K562 (cell line): Measurements from ENCODE around the gene HSBP1L1. TPM values are rescaled to one million over a fixed set of nuclear protein-coding genes. Genes with fewer than 3 reads are reported as not detected.

Experiments
- ATAC-seq: fragments of 200-7000 bp; cut with Tn5 transposase; 3 replicates; pipeline ENCODE4 v1.9.1; 2020; ENCODE audit warnings: moderate library complexity
- BruUV-seq: library from RNA; stranded (reverse); fragments of 400-500 nt; replicated peaks from 2 replicates; lab custom pipeline; 2021; lab: Mats Ljungman, UMichigan
- CTCF ChIA-PET: fragments of 300-600 bp; formaldehyde crosslinking; extraction: SDS; loops from one replicate; lab custom pipeline; 2021; ENCODE audit warnings: low intra/inter-chr PET ratio; lab: Yijun Ruan, JAX
- POLR2A ChIA-PET: fragments of 300-600, 350-650 bp; sonication (Branson Sonifier 250); formaldehyde crosslinking; extraction: SDS; loops from one replicate; lab custom pipeline; 2021; ENCODE audit warnings: antibody characterized with exemption, inconsistent platforms; lab: Yijun Ruan, JAX
- DNase-seq, 4 experiments: peaks; one replicate each; pipeline versions ENCODE4 v3.0.0 to v3.0.0-alpha.2; 2011 to 2018; ENCODE audit warnings: low spot score in 3 of 4, mixed read lengths in 3 of 4; ENCODE audit errors: extremely low read depth in 1 of 4
- FAIRE-seq: peaks from 2 replicates; lab custom pipeline; 2011; peaks lifted over from hg19 to GRCh38; lab: Jason Lieb, UNC
- H2AFZ ChIP-seq: 2 replicates; pipeline ENCODE4 v1.6.0; 2011; ENCODE audit warnings: low read depth, low read length, control low read depth, inconsistent platforms
- H3K27ac ChIP-seq: fragments of 200-600 bp; 3 replicates; pipeline ENCODE4 v1.8.0; 2011; ENCODE audit warnings: low read depth, mild to moderate bottlenecking, control low read depth, inconsistent platforms, low read length, moderate library complexity, mixed read lengths; ENCODE audit errors: extremely low read depth
- H3K27me3 ChIP-seq, 2 experiments: fragments of 300-600 bp in 1 of 2; 2 replicates in 1 of 2; 3 replicates in 1 of 2; pipeline versions ENCODE4 v1.6.0 to v1.8.0; 2011; ENCODE audit warnings: inconsistent platforms in 2 of 2, low read length in 2 of 2, mild to moderate bottlenecking in 1 of 2, mixed read lengths in 1 of 2, moderate library complexity in 1 of 2; ENCODE audit not compliant: control insufficient read depth in 2 of 2, insufficient read depth in 2 of 2
- H3K36me3 ChIP-seq: fragments of 300-600 bp; 3 replicates; pipeline ENCODE4 v1.8.0; 2011; ENCODE audit warnings: mild to moderate bottlenecking, low read length, inconsistent platforms; ENCODE audit not compliant: control insufficient read depth, insufficient read depth
- H3K4me1 ChIP-seq, 2 experiments: fragments of 200-600 bp in 1 of 2; replicated peaks in 1 of 2; 2 replicates in 1 of 2; 3 replicates in 1 of 2; pipeline versions ENCODE4 v1.5.1 to v1.8.0; 2011; ENCODE audit warnings: inconsistent platforms in 2 of 2, low read length in 2 of 2, mild to moderate bottlenecking in 1 of 2, mixed read lengths in 1 of 2, moderate library complexity in 1 of 2; ENCODE audit not compliant: control insufficient read depth in 2 of 2, insufficient read depth in 2 of 2
- H3K4me2 ChIP-seq: 2 replicates; pipeline ENCODE4 v1.6.1; 2011; ENCODE audit warnings: low read length, control low read depth, inconsistent platforms, mixed read lengths; ENCODE audit not compliant: insufficient read depth
- H3K4me3 ChIP-seq: fragments of 200-600 bp; sonication (generic), shearing (Covaris generic); 2 replicates; pipeline ENCODE4 v1.5.1; 2016; ENCODE audit warnings: control low read depth, inconsistent platforms
- H3K79me2 ChIP-seq: fragments of 200-600 bp; 3 replicates; pipeline ENCODE4 v1.8.0; 2011; ENCODE audit warnings: low read length, inconsistent platforms; ENCODE audit not compliant: control insufficient read depth, insufficient read depth
- H3K9ac ChIP-seq, 2 experiments: 2 replicates each; pipeline versions ENCODE4 v1.6.0 to v1.6.1; 2011; ENCODE audit warnings: low read depth in 2 of 2, low read length in 2 of 2, control low read depth in 1 of 2, inconsistent platforms in 1 of 2, mild to moderate bottlenecking in 1 of 2, mixed read lengths in 1 of 2; ENCODE audit not compliant: insufficient read depth in 1 of 2
- H3K9me1 ChIP-seq: one replicate; pipeline ENCODE4 v1.6.0; 2011; ENCODE audit warnings: inconsistent platforms, mild to moderate bottlenecking, low read length, moderate library complexity; ENCODE audit not compliant: control insufficient read depth, insufficient read depth
- H3K9me3 ChIP-seq: replicated peaks from 2 replicates; pipeline ENCODE4 v1.5.1; 2011; ENCODE audit warnings: low read depth, low read length, inconsistent platforms; ENCODE audit not compliant: control insufficient read depth, insufficient read depth
- H4K20me1 ChIP-seq: replicated peaks from 2 replicates; pipeline ENCODE4 v1.6.1; 2011; ENCODE audit warnings: low read length, inconsistent platforms, mixed read lengths; ENCODE audit not compliant: control insufficient read depth, insufficient read depth
- POLR2G ChIP-seq: fragments of 200-400 bp; formaldehyde crosslinking; IDR thresholded peaks from 2 replicates; pipeline ENCODE4 v1.6.1; 2017; ENCODE audit warnings: low read depth, mild to moderate bottlenecking, antibody characterized with exemption, low read length, moderate library complexity
- RBFOX2 ChIP-seq: fragments of 200-400 bp; formaldehyde crosslinking; IDR thresholded peaks from 2 replicates; pipeline ENCODE4 v1.6.1; 2017; ENCODE audit warnings: low read depth, mild to moderate bottlenecking, low read length, moderate library complexity
- RBM39 ChIP-seq: fragments of 200-400 bp; formaldehyde crosslinking; optimal IDR thresholded peaks from 2 replicates; pipeline ENCODE3; 2018; ENCODE audit warnings: low read depth, low read length
- XRCC3 ChIP-seq: fragments of 450-650 bp; IDR thresholded peaks from 2 replicates; pipeline ENCODE4 v1.6.1; 2017; ENCODE audit warnings: mild to moderate bottlenecking, moderate library complexity
- ZFP1 ChIP-seq: fragments of 450-650 bp; formaldehyde crosslinking; IDR thresholded peaks from 2 replicates; pipeline ENCODE4 v1.4.0; 2020; ENCODE audit warnings: mild to moderate bottlenecking, mixed read lengths
- ZNF436 ChIP-seq: fragments of 250-450, 450-650 bp; sonication (Bioruptor Pico); formaldehyde crosslinking; IDR thresholded peaks from 2 replicates; pipeline ENCODE4 v1.7.0; 2020; ENCODE audit warnings: mild to moderate bottlenecking
- ZNF79 ChIP-seq: fragments of 250-450 bp; sonication (Bioruptor Pico); IDR thresholded peaks from 2 replicates; pipeline ENCODE4 v1.4.0; 2020; ENCODE audit warnings: low read depth, mild to moderate bottlenecking, moderate library complexity
- WGBS: fragments of 100-300 bp; shearing (Covaris generic); methylation state at CpG from one replicate; pipeline ENCODE4 v1.1.6; 2016; ENCODE audit warnings: low coverage, mixed read lengths; ENCODE audit not compliant: insufficient coverage; ENCODE audit errors: missing lambda C conversion rate; 5-methylcytosine and 5-hydroxymethylcytosine counted together
- in situ Hi-C: fragments of 300-500 bp; cut with MboI; formaldehyde crosslinking; loops from 4 replicates; pipeline ENCODE4 v1.15.0; 2018; ENCODE audit warnings: inconsistent platforms, mixed read lengths
- intact Hi-C: fragments of 100-400 bp; cut with micrococcal nuclease; formaldehyde crosslinking; loops from 2 replicates; pipeline ENCODE4 v1.14.2; 2022
- polyA plus RNA-seq, 8 experiments: library from polyadenylated mRNA; depleted of rRNA in 4 of 8; stranded (reverse) in 5 of 8; unstranded in 3 of 8; fragments of >200 nt; fragmentation: Nextera tagmentation in 2 of 8; fragmentation: Illumina TruSeq in 1 of 8; extraction: Ambion mirVana in 2 of 8; extraction: Trizol in 1 of 8; gene quantifications; 2 replicates each; pipeline versions ENCODE4 v1.2.1 to v1.2.3, GENCODE V29; 2011 to 2014; ENCODE audit warnings: inconsistent platforms in 1 of 8, missing spikeins in 1 of 8
- total RNA-seq, 7 experiments: library from RNA; depleted of rRNA in 6 of 7; stranded (reverse); fragments of >200 nt in 6 of 7; fragmentation: Illumina TruSeq in 2 of 7; extraction: Trizol in 2 of 7; gene quantifications; 2 replicates each; pipeline versions ENCODE4 v1.2.1 to v1.2.3, GENCODE V29; 2011 to 2021; ENCODE audit warnings: low replicate concordance in 1 of 7
- TF ChIP-seq, protein P1 (sequence below): fragments of 450-650 bp; IDR thresholded peaks from 2 replicates; pipeline ENCODE4 v1.6.1; 2016; ENCODE audit warnings: borderline replicate concordance

The HSBP1L1 gene
- total and polyA plus RNA-seq, 9 of the 15 experiments (the other 6 are each of a cell fraction or from before 2014, with no cell fraction given): 0.24 to 0.36 TPM; not detected in 7

- Histone ChIP-seq H2AFZ (no peak overlapping the region), H3K4me1 (peaks cover 6 to 37% of the 10 kb centered on the region in 2 experiments; a peak in 4 of 5 replicates), H3K36me3 (peaks cover 4% of the 10 kb centered on the region), H4K20me1 (peaks cover 16% of the 10 kb centered on the region), H3K27me3 (no peaks in the 10 kb centered on the region), H3K9ac (no peak overlapping the region), H3K4me3 (no peak overlapping the region), H3K27ac (no peak overlapping the region), H3K9me1 (no peaks in the 10 kb centered on the region), H3K79me2 (no peaks in the 10 kb centered on the region), H3K9me3 (no peaks in the 10 kb centered on the region), H3K4me2 (no peak overlapping the region)
- in situ Hi-C loops (no loop called here), intact Hi-C loops (no loop called here)
- no peak for ATAC-seq
- CTCF ChIA-PET: no interaction called here
- TF ChIP-seq RBFOX2 (peak; percentile 18; the same call in 1 of the 2 replicates), POLR2G (0 out of 2 replicates have a peak, but pooled peaks have one; percentile 10), ZNF436 (no peak)
- no peak for DNase-seq
- 77% methylated on average over 4 of the region's 20 CpGs for WGBS
- no TSS peak for BruUV-seq
- FAIRE-seq: no peak
- POLR2A ChIA-PET: interaction anchor here (0.6 kb wide), 1 partner anchor 25 kb away, joined by 4 read pairs; no protein-coding TSS in a partner anchor
Observed at GRCh38 chr18:79943608-79944125, 20.8 kb upstream of the HSBP1L1 start.

GRCh38 chr18:79944126-79944731, 20.2 kb upstream of the HSBP1L1 start:
- CTCF ChIA-PET: no interaction called here
- no peaks in the 10 kb centered on the region for H3K79me2 ChIP-seq
- intact Hi-C loops: no loop called here

More at GRCh38 chr18:79944126-79944731, 20.2 kb upstream of the HSBP1L1 start:
- Histone ChIP-seq H3K27me3 (no peaks in the 10 kb centered on the region), H4K20me1 (peaks cover 16% of the 10 kb centered on the region), H3K4me3 (no peak overlapping the region), H3K27ac (no peak overlapping the region), H3K36me3 (peaks cover 4% of the 10 kb centered on the region), H3K4me2 (no peak overlapping the region), H2AFZ (no peak overlapping the region), H3K9me3 (no peaks in the 10 kb centered on the region), H3K9me1 (no peaks in the 10 kb centered on the region), H3K9ac (peak overlapping the region in 1 of 2 experiments; percentile 35; a peak in 1 of 4 replicates), H3K4me1 (peaks cover 6 to 37% of the 10 kb centered on the region in 2 experiments; a peak in 4 of 5 replicates)
- WGBS: 71% methylated on average over 6 of the region's 11 CpGs
- FAIRE-seq (no peak), DNase-seq (no peak), ATAC-seq (peak; percentile 50)
- TF ChIP-seq ZNF79 (CRISPR knock-in tag) (no peak), ZFP1 (CRISPR knock-in tag) (no peak), POLR2G (0 out of 2 replicates have a peak, but pooled peaks have one; percentile 3), RBM39 (no peak), XRCC3 (no peak)
- TF ChIP-seq, protein P1, sequence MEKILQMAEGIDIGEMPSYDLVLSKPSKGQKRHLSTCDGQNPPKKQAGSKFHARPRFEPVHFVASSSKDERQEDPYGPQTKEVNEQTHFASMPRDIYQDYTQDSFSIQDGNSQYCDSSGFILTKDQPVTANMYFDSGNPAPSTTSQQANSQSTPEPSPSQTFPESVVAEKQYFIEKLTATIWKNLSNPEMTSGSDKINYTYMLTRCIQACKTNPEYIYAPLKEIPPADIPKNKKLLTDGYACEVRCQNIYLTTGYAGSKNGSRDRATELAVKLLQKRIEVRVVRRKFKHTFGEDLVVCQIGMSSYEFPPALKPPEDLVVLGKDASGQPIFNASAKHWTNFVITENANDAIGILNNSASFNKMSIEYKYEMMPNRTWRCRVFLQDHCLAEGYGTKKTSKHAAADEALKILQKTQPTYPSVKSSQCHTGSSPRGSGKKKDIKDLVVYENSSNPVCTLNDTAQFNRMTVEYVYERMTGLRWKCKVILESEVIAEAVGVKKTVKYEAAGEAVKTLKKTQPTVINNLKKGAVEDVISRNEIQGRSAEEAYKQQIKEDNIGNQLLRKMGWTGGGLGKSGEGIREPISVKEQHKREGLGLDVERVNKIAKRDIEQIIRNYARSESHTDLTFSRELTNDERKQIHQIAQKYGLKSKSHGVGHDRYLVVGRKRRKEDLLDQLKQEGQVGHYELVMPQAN: no peak
- in situ Hi-C loops: no loop called here
- POLR2A ChIA-PET: no interaction called here
- no TSS peak for BruUV-seq
